Measurements from ENCODE around the gene MPPED2.

Gene MPPED2

GRCh38 chr11:30533445-30533947 is 52.7 kb downstream of the MPPED2 start:
- no peak for DNase-seq (ENCODE audit: low spot score)

GRCh38 chr11:30527566-30527965 is 58.6 kb downstream of the MPPED2 start:
- DNase-seq (ENCODE audit: low spot score) = no peak

- no peak for DNase-seq (ENCODE audit: low spot score)
These were observed 59.6 kb downstream of the MPPED2 start for GRCh38 chr11:30526558-30526957.

- no peak for DNase-seq (ENCODE audit: low spot score)
These were observed 63.5 kb downstream of the MPPED2 start for GRCh38 chr11:30522536-30523243.

GRCh38 chr11:30521297-30522071 is 64.7 kb downstream of the MPPED2 start:
- no peak for DNase-seq (ENCODE audit: low spot score)

- DNase-seq (ENCODE audit: low spot score) = no peak
These were observed 73.1 kb downstream of the MPPED2 start for GRCh38 chr11:30513087-30513486.

GRCh38 chr11:30511408-30511807 is 74.7 kb downstream of the MPPED2 start:
- DNase-seq (ENCODE audit: low spot score) = no peak

- DNase-seq (ENCODE audit: low spot score) = no peak
These were observed 75.4 kb downstream of the MPPED2 start for GRCh38 chr11:30510750-30511149.

- no peak for DNase-seq (ENCODE audit: low spot score)
These were observed 76.8 kb downstream of the MPPED2 start for GRCh38 chr11:30509364-30509763.

- no peak for DNase-seq (ENCODE audit: low spot score)
These were observed 77.6 kb downstream of the MPPED2 start for GRCh38 chr11:30508594-30508993.

GRCh38 chr11:30505603-30506002 is 80.5 kb downstream of the MPPED2 start:
- no peak for DNase-seq (ENCODE audit: low spot score)

GRCh38 chr11:30504468-30504867 is 81.7 kb downstream of the MPPED2 start:
- no peak for DNase-seq (ENCODE audit: low spot score)

GRCh38 chr11:30503156-30503555 is 83.0 kb downstream of the MPPED2 start:
- DNase-seq (ENCODE audit: low spot score) = no peak

GRCh38 chr11:30502305-30502704 is 83.8 kb downstream of the MPPED2 start:
- no peak for DNase-seq (ENCODE audit: low spot score)

- DNase-seq (ENCODE audit: low spot score) = no peak
These were observed 84.4 kb downstream of the MPPED2 start for GRCh38 chr11:30501744-30502143.

- no peak for DNase-seq (ENCODE audit: low spot score)
These were observed 86.2 kb downstream of the MPPED2 start for GRCh38 chr11:30499940-30500339.

- DNase-seq (ENCODE audit: low spot score) = no peak
These were observed 88.6 kb downstream of the MPPED2 start for GRCh38 chr11:30497600-30497999.

- DNase-seq (ENCODE audit: low spot score) = no peak
These were observed 89.2 kb downstream of the MPPED2 start for GRCh38 chr11:30496935-30497334.

GRCh38 chr11:30495437-30495836 is 90.7 kb downstream of the MPPED2 start:
- no peak for DNase-seq (ENCODE audit: low spot score)

GRCh38 chr11:30489511-30489910 is 96.6 kb downstream of the MPPED2 start:
- no peak for DNase-seq (ENCODE audit: low spot score)

- no peak for DNase-seq (ENCODE audit: low spot score)
These were observed 97.1 kb downstream of the MPPED2 start for GRCh38 chr11:30489076-30489475.

GRCh38 chr11:30488304-30488998 is 97.7 kb downstream of the MPPED2 start:
- no peak for DNase-seq (ENCODE audit: low spot score)

Measured in cerebellar cortex (tissue), 1 donor.